OCI-LY3 (cell line): ENCODE data around the gene EMC7.

Experiments
- H2AFZ ChIP-seq: fragments of 200-600, 300-600 bp; shearing (Covaris generic); 2 replicates; pipeline ENCODE4 v1.6.0; 2014; ENCODE audit warnings: antibody characterized with exemption, low read depth, low read length
- H3K27ac ChIP-seq: fragments of 200-600, 300-600 bp; sonication (generic); 2 replicates; pipeline ENCODE4 v1.5.1; 2014; ENCODE audit warnings: mild to moderate bottlenecking, low read length, moderate library complexity, mixed read lengths
- H3K27me3 ChIP-seq: fragments of 200-600, 300-600 bp; sonication (generic); 2 replicates; pipeline ENCODE4 v1.6.1; 2014; ENCODE audit warnings: low read depth, low read length, mixed read lengths
- H3K36me3 ChIP-seq: fragments of 200-600, 300-600 bp; sonication (generic); replicated peaks from 2 replicates; pipeline ENCODE3; 2014; ENCODE audit warnings: low read depth, low read length, mixed read lengths
- H3K4me1 ChIP-seq: fragments of 300-600, 200-600 bp; sonication (generic); 2 replicates; pipeline ENCODE4 v1.6.1; 2014; ENCODE audit warnings: low read length, mixed read lengths
- H3K4me2 ChIP-seq: fragments of 200-600, 300-600 bp; sonication (generic); 2 replicates; pipeline ENCODE4 v1.6.1; 2014; ENCODE audit warnings: low read length, mixed read lengths
- H3K4me3 ChIP-seq: fragments of 300-600, 200-600 bp; sonication (generic); 2 replicates; pipeline ENCODE4 v1.5.1; 2014; ENCODE audit warnings: antibody characterized with exemption, mild to moderate bottlenecking, low read length, moderate library complexity
- H3K79me2 ChIP-seq: fragments of 300-600, 200-600 bp; shearing (Covaris generic); 2 replicates; pipeline ENCODE4 v1.6.1; 2014; ENCODE audit warnings: mild to moderate bottlenecking, low read length, mixed read lengths
- H3K9ac ChIP-seq: fragments of 300-600, 200-600 bp; shearing (Covaris generic); 2 replicates; pipeline ENCODE4 v1.6.0; 2014; ENCODE audit warnings: mild to moderate bottlenecking, low read length, moderate library complexity
- H3K9me3 ChIP-seq: fragments of 200-600, 300-600 bp; shearing (Covaris generic); 2 replicates; pipeline ENCODE4 v1.6.1; 2014; ENCODE audit warnings: low read length, mixed read lengths; ENCODE audit not compliant: insufficient read depth
- H4K20me1 ChIP-seq: fragments of 200-600, 300-600 bp; sonication (generic); 2 replicates; pipeline ENCODE4 v1.6.1; 2016; ENCODE audit warnings: low read length, mixed read lengths; ENCODE audit not compliant: insufficient read depth
- CTCF ChIP-seq: fragments of 200-600, 300-600 bp; sonication (generic); IDR thresholded peaks from 2 replicates; pipeline ENCODE4 v1.5.1; 2014; ENCODE audit warnings: antibody characterized with exemption, low read length, low read depth
- EZH2phosphoT487 ChIP-seq: fragments of 200-600 bp; shearing (Covaris generic); IDR thresholded peaks from 2 replicates; pipeline ENCODE4 v1.6.1; 2018; ENCODE audit warnings: antibody characterized with exemption, mixed run types, low read depth

The EMC7 gene

GRCh38 chr15:34047893-34048775, 53.5 kb downstream of the EMC7 start:
- Histone ChIP-seq H3K79me2 (no peaks in the 10 kb centered on the region), H3K4me1 (no peaks in the 10 kb centered on the region), H3K4me3 (no peak overlapping the region), H3K9ac (no peak overlapping the region), H4K20me1 (no peaks in the 10 kb centered on the region), H3K4me2 (no peak overlapping the region), H2AFZ (no peak overlapping the region), H3K9me3 (no peaks in the 10 kb centered on the region), H3K36me3 (no peaks in the 10 kb centered on the region), H3K27ac (no peak overlapping the region), H3K27me3 (no peaks in the 10 kb centered on the region)
- TF ChIP-seq CTCF: no peak
- no peak for TF ChIP-seq EZH2phosphoT487

GRCh38 chr15:34046471-34047145, 55.1 kb downstream of the EMC7 start:
- H2AFZ ChIP-seq: no peak overlapping the region
- H3K27me3 ChIP-seq: no peaks in the 10 kb centered on the region
- H3K79me2 ChIP-seq: no peaks in the 10 kb centered on the region
- H3K9ac ChIP-seq: no peak overlapping the region
- no peaks in the 10 kb centered on the region for H3K4me1 ChIP-seq
- TF ChIP-seq CTCF (no peak), EZH2phosphoT487 (no peak)
- no peak overlapping the region for H3K27ac ChIP-seq
- H3K4me2 ChIP-seq: no peak overlapping the region
- H4K20me1 ChIP-seq: no peaks in the 10 kb centered on the region
- no peaks in the 10 kb centered on the region for H3K36me3 ChIP-seq
- H3K9me3 ChIP-seq: no peaks in the 10 kb centered on the region
- no peak overlapping the region for H3K4me3 ChIP-seq

DNA sequence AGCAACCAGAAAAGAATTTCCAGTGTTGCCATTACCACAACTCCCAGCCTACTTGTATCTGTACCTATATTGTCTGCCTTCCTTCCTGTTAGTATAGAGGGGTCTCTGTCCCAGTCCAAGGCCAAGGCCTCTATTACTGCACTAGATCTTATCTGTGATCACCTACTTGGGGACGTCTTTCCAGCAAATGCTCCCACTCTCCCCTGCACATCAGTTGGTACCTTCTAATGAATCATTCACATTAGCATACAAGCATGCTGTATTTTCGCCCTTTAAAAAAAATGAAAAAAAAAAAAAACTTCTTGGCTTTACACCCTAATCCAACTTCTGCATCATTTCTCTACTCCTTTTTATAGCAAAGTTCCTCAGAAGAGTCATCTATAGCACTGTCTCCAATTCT, 57.8 kb downstream of the EMC7 start:
- Histone ChIP-seq H3K9me3 (no peaks in the 10 kb centered on the region), H3K79me2 (peaks cover 5% of the 10 kb centered on the region; the same call in 1 of the 2 replicates), H2AFZ (no peak overlapping the region), H3K36me3 (no peaks in the 10 kb centered on the region), H3K4me1 (peaks cover 11% of the 10 kb centered on the region), H3K4me3 (no peak overlapping the region), H3K4me2 (no peak overlapping the region), H3K9ac (no peak overlapping the region), H3K27ac (no peak overlapping the region), H4K20me1 (no peaks in the 10 kb centered on the region), H3K27me3 (no peaks in the 10 kb centered on the region)
- TF ChIP-seq EZH2phosphoT487 (no peak), CTCF (no peak)

DNA sequence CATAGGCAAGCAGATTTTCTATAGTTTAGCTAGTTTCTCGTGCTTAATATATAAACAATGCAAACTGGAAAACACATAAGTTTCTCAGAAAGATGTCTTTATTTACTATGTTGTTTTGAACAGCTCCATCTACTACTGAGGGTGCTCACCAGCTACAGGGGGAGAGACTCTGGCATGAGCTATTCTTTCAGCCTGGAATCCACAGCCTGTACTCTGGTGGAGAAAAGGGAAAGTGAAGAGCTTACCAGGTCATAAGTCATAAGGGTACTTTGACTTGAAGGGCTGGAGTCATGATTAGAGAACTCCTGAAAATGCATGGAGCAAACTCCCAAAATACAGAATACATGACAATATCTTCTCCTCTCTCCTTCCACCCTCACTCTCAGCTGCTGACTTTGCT, 58.3 kb downstream of the EMC7 start:
- no peaks in the 10 kb centered on the region for H3K27me3 ChIP-seq
- no peak overlapping the region for H2AFZ ChIP-seq
- H3K9ac ChIP-seq: no peak overlapping the region
- TF ChIP-seq EZH2phosphoT487: no peak
- no peak for TF ChIP-seq CTCF
- no peaks in the 10 kb centered on the region for H4K20me1 ChIP-seq
- peaks cover 5% of the 10 kb centered on the region; the same call in 1 of the 2 replicates for H3K79me2 ChIP-seq
- peaks cover 11% of the 10 kb centered on the region for H3K4me1 ChIP-seq
- no peak overlapping the region for H3K27ac ChIP-seq
- H3K4me2 ChIP-seq: no peak overlapping the region
- no peaks in the 10 kb centered on the region for H3K9me3 ChIP-seq
- no peaks in the 10 kb centered on the region for H3K36me3 ChIP-seq
- no peak overlapping the region for H3K4me3 ChIP-seq
